GM19372 (cell line): ENCODE results near the gene MLX.
"Not testable (repeated sequence)": the region's sequence is repeated elsewhere in the genome, so short reads cannot be mapped to it uniquely, and the experiment has no call there.

Source experiments
- ATAC-seq: cut with Tn5 transposase; IDR thresholded peaks from one replicate; pipeline ENCODE4 v1.9.1; 2021; ENCODE audit warnings: mild to moderate bottlenecking, low read depth, moderate library complexity; ENCODE audit not compliant: unreplicated experiment

Gene MLX

DNA sequence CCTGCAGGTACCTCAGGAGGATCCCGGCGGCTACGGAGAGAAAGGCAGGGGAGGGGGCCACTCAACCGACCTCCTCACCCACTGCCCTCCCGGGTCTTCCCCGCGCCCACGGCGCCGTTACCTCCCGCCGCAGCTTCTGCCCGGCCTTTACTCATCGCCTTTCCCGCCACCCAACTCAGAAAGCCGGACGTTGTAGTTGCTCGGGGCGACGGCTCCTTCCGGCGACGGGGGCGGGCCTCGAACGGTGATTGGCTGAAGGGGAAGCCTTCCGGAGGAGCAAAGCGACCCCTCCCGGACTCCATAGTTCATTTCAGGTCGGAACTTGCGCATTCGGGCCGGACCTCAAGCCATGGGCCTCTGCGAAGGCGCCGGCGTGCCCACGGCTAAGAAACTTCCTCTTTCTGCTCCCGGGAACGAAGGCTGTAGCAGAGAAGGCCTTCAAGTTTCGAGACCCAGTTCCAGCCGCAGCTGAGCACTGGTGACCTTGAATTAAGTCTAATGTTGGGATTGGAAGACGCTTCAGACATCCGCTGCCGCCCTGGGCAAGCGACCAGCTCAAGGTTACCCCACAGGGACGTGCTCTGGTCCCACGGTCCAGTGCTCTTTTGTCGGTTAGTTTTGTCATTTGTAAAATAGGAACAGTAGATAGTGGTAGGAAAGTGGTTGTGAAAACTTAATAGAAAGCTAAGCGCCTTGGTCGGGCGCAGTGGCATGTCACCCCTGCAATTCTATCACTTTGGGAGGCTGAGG, 10.8 kb downstream of the MLX start, which contains the start of gene PSMC3IP:
PSMC3IP (minus strand) TSS at position 198 of the 750 bp plus-strand sequence; CDS start at position 155, 43 bp downstream.
- peak; percentile 63 for ATAC-seq

DNA sequence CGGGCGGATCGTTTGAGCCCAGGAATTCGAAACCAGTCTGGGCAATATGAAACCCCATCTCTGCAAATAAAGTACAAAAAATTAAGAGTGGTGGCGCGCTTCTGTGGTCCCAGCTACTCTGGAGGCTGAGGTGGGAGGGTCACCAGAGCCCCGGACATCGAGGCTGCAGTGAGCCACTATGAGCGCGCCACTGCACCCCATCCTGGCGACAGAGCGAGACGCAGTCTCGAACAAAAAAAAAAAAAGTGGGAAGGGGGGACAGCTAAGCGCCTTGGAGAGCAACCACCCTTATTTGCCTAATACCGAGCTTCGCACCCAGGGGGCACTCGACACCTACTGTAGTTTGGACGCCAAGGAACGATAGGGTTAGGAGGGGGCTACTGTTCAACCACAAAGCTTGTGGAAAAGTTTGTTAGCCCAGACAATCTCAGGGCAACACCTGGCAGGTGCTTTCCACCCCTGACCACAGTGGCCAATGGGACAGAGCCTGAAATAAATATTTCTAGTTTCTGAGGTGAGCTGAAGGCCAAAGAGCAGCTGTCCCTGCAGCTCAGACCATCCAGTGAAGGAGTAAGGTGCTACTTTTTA, 11.5 kb downstream of the MLX start:
- peak; percentile 59 for ATAC-seq

DNA sequence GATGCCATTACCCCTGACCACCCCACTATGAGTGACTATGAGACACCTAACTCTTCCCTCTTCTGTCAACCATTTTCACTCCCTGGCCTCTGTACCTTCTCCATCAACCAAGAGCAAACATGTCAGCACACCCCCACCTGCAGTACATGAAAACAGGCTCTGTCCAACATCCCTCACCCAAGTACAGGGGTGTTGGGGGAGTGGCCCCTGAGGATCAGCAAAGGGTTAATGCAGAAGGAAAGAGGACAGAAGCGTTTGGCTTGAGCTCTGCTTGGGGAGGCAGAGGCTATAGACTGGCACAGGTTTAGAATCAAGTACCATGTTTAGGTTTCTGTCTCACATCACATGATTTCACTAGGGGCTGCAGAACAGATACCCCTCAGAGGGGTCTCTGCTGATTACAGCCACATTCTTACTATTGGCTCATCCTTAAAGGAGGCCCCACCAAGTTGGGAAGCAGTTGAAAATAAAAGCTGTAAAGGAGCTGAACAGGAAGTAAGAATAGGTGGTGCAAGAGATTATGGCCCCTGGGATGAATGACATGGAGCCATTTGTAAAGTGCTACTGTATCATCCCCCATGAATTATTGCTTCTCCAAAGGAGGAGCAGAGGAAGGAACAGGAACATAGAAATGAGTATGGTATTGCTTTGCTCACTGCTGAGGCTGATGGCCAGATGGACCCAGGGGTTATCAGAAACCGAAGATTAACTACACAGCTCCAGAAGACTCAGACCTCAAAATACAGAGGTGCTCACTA, 13.1 kb downstream of the MLX start:
- no peak for ATAC-seq

DNA sequence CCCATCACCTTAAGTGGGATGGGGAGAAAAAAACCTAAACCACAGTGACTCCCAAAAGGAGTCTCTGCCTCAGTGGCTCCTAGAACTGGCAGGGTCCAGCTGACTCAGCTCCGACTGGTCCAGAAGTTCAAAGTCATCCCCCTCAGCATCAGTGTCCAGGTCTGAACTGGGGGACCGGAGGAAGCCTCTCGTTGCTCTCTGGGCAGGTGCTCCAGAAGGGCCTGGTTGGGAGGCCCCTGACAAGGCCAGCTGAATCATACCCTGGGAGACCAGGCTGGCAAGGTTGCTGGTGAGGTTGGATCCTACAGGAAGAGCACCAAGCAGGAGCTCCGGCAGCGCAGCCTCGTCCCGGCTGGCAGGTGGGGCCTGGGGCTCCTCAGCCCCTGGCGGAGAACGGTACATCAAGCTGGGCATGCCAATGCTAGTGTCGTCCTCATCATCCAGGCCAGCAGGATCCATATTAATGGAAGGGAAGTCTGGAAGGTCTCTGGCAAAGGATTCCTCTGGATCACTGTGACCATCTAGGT, 14.9 kb downstream of the MLX start:
- ATAC-seq: no peak

DNA sequence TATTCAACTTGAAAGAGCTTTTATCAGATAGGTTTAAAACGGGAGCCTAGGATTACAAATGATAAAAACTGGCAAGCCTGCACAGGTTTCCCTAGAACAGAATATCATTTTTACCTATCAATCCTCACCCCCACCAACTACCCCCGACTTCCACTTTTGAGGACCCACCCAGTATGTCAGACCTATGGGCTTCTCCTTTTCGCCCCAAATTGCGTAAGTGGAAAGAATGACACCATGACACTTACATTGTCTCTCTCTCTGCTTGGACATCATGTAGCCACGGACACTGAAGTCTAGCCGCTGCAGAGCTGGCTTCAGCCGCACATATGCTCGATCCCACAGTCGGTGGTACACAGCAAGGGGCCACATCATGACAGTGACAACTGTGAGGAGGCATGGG, 18.0 kb downstream of the MLX start:
- ATAC-seq: no peak

DNA sequence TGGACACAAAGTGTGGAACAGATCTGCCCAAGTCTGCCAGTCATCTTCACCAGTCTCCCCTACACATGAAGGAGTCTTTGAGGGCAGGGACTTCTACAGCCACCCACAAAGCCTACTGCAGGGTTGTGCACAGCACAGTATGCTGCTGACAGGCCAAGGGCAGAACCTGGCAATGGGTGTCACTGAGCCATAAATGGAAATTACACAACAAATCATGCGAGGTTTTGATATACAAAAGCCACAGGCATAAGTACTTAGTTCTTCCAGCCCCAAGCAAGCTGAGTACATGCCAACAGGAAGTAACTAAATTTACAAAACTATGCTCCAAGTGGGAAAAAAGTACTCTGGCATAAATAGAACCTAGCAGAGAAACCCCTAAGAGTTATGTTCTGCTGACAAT, 18.5 kb downstream of the MLX start:
- ATAC-seq: no peak

DNA sequence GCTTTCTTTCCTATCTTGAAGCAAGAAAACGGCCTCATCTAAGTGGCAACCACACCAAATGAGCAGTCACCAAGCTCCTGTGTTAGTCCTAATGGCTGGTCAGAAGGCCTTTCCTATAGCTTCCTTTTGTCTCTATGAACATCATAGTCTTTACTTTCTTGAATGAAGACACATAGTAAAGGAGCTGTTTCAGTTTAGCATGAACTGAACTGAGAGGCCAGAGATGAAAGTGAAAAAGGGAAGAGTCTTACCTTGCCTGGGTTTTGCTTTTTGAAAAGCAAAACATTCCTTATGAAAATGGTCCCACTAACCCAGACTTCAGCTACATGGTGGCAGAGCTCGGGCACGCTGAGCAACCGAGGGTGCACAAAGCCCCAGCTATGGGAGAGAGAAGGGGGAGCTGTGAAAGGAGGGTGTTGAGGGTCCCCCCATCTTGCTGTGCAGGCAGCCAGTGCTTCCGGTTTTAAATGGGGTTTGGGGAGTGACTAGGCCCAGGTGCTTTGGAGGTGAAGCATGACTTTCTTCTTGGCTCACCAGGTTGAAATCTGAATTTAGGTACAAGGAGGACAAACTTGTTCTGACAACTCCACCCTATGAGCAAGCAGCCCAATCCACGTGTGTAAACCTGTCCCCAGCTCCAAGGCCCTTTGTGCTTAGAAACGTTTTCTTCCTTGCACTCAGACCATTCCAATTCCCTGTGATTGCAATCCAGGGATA, 19.8 kb downstream of the MLX start:
- ATAC-seq: no peak

DNA sequence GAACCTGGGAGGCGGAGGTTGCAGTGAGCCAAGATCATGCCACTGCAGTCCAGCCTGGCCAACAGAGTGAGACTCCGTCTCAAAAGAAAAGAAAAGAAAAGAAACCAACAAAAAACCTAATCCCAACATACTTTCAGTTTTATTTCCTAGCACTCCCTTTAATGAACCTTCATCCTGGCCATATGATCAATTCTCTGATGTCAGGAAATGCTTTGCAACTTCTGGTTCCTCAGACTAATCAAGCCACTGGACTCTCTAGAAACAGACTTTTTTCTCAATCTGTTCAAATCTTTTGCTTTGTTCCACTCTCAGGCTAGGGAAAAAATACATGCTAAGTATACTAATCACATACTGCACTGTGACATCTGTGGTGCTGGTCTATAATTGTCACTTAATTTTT, 24.0 kb downstream of the MLX start:
- no peak for ATAC-seq

DNA sequence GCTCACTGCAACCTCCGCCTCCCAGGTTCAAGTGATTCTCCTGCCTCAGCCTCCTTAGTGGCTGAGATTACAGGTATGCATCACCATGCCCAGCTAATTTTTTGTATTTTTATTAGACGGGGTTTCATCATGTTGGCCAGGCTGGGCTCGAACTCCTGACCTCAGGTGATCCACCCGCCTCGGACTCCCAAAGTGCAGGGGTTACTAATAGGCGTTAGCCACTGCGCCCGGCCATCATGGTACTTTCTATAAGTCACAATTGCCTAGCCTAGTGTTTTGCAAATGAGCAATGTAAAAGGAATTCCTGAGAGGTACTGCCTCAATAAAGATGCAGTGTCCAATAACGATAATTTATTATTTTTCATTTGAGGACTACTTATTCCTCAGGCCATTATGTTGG, 24.5 kb downstream of the MLX start:
- no peak for ATAC-seq

DNA sequence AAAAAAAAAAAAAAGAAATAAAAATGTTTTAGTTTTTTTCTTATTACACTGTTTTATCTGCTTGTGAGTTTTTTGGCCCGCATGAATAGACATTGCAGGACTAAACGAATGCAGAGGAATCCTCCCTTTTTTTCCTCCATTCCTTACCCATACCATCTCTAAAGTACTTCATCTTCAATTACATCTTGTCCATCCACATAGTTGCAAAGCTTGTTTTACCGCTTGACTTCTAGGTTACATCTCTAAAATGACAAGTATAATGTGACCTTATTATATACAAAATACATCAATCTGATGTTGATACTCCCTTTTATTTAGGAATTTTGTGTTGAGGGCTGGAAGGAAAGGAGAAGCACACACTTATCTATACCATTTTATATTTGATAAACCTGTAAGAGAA, 29.5 kb downstream of the MLX start:
- no peak for ATAC-seq

DNA sequence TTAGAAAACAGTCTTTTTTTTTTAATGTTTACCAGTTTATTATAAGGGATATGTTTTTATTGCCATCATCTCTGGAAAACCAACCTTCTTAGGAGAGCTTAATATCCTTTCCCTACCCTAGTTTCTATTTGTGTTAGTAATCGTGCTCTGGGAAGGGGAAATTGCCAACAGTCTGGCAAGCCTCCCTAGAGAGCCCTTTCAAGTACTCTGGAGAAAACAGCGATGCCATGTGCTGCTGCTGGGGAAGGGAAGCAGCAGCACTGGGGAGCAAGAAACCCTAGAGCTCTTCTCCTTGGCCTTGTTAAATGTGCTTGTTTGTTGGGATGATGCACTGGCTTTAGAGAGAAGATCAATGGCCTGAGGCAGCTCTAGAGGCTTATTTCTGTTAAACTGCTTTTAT, 32.0 kb downstream of the MLX start:
- ATAC-seq: no peak

DNA sequence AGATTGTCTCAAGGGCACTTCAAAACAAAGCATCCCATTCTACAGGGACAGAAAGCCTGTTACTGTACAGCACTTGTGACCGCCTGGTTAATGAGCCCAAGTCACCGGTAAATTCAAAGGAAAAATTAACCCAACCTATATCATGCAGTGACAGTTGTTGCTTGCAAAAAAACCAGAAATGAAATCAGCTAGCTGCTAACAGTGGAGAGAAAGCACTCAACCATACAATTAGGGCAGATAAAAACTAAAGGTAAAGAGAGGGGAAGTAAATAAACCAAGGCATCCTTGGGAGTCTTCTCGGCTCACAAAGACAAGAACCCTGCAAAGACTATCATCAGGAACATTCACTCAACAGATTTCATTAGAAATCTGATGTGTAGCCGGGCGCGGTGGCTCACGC, 36.4 kb downstream of the MLX start:
- no peak for ATAC-seq

DNA sequence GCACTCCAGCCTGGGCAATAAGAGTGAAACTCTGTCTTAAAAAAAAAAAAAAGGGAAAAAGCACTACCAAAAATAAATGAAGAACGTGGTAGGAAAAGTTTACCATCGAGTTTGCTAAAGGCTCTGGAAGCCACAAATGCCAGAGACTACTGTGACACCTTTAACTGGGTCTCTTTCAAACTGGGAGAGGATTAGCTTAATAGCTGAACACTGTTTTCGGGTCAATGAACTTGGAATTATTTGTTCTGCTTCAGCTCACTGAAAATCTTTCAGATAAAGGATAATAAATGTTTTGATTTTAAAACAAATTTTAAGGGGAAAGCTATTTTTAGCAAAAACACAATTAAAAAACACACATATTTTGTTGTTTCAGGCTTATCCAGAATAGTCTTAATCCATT, 40.9 kb downstream of the MLX start:
- no peak for ATAC-seq

DNA sequence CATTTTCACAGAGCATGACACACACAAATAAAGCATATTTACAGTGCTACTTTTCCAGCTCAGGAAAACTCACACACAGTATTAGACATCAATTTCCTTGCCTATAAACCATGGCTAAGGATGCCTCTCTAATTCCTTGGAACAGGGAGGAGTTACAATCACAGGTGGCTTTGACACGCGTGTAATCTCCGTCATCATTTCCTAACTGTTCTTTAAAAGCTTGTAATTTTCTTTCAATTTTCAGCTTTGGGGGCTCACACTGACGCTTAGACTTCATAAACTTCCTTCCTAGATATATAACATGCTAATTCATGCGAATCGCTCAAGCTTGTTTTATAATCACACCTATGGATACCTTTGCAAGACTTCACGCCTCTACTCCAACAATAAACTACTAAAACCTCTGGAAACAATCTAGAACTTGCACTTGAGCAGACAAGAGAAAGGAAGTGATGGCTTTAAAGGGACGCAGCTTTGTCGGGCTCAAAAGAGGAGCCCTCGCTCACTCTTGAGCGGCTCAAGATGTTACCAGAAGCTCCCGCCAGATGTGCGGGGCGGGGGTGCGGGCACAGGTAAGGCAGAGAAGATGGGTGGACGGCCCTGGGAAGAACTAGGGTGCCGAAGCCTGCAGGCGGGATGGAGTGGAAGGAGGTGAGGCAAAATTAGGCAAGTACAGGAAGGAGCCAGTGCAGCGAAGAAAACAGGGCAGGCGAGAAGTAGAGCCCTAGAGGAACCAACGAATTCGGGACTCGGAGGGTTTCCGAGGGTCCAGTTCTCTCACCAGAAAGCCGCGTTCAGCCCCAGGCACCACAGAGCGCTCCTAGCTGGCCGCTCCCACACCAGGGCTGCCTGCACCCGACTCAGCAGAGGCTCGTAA, 41.6 kb downstream of the MLX start:
- ATAC-seq: peak; percentile 14

DNA sequence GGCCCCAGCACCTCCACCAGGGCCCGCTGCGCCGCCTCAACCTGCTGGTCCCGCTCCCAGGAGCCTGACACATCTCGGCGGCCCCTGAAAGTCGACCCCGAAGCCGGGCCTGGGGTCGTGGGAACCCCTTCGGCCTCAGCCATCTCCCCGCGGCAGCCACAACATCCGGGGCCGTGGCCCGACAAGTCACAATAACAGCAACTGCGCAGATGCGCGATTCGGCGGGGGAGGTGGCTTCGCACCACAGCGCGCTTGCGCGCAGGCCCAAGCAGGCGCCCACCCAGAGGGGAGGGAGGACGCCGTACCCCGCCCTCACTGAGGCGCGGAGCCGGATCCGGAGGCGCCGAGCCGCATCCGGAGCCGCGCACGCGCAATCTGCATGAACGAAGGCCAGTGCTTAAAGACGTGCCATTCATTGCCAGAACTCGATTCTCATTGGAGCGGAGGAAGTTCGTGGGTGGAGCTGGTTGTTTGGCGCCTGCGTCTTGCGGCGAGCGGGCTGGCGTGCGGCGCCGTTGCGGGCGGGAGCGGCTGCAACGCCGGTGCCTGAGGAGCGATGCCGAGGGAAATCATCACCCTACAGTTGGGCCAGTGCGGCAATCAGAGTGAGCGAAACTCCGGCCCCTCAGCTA, 42.4 kb downstream of the MLX start, which contains the start of the genes RETREG3 and TUBG1:
RETREG3 (minus strand) TSS at position 193 of the 632 bp plus-strand sequence; CDS start at position 143, 50 bp downstream.
TUBG1 (plus strand) TSS at position 502 of the 632 bp plus-strand sequence; CDS start at position 557, 55 bp downstream.
- peak; percentile 96 for ATAC-seq

DNA sequence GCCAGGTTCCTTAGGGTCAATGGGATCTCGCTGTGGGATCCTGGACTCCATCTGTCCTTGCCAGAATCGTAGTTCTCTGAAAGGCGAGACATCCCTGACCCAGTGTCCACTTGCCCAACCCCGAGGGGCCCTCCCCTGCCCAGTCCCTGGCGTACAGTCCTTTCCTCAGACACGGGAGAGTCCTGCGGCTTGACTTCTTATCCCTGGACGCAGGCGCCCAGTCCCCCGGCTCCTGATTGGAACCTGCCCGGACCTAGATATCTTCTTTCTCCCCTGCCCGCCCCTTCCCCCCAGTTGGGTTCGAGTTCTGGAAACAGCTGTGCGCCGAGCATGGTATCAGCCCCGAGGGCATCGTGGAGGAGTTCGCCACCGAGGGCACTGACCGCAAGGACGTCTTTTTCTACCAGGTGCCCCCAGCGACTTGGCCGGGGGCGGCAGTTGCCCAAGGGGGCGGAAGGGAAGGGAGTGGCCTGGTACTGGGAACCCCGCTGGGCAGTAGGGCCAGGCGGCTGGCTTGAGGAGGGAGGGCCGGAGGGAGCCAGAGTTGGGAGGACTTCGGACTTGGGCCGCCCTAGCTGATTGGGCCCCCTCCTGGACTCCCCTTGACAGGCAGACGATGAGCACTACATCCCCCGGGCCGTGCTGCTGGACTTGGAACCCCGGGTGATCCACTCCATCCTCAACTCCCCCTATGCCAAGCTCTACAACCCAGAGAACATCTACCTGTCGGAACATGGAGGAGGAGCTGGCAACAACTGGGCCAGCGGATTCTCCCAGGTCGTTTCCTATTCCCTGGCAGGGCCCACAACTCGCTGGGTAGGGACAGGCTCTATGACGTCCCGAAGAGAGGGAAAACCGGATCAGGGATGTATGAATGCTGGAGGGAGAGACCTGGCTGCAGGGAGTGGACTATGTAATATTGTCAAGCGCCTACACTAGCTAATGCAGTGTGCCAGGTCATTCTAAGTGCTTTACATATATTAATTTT, 43.2 kb downstream of the MLX start:
- not testable (repeated sequence) for ATAC-seq

DNA sequence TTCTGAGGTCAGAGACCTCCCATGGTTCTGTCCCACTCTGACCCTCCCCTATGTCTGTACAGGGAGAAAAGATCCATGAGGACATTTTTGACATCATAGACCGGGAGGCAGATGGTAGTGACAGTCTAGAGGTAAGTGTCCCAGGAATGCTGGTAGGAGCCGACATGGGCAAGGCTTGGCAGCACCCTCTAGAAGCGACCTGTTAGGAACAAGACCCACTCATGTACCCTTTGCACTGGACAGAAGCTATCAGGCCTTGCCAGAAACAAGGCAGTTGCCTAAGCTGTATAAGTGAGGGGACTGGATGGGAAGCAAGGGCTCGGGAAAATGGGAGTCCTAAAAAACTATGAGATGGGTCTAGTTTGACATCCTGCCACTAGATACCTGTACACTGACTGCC, 45.1 kb downstream of the MLX start:
- no peak for ATAC-seq
